Osteocyte (in vitro differentiated cells): Measurements from ENCODE around the gene CDH4. TPM values are rescaled to one million over a fixed set of nuclear protein-coding genes. Genes with fewer than 3 reads are reported as not detected.

Experiments
- DNase-seq: peaks from one replicate; pipeline ENCODE4 v3.0.0; 2021; ENCODE audit warnings: mixed read lengths; ENCODE audit not compliant: unreplicated experiment; ENCODE audit errors: extremely low spot score
- H3K27ac Mint-ChIP-seq: one replicate; pipeline ENCODE4 v1.8.0; 2021; ENCODE audit warnings: mild to moderate bottlenecking, mixed read lengths; ENCODE audit not compliant: unreplicated experiment
- H3K27me3 Mint-ChIP-seq: one replicate; pipeline ENCODE4 v1.8.0; 2021; ENCODE audit warnings: mixed read lengths; ENCODE audit not compliant: unreplicated experiment
- H3K36me3 Mint-ChIP-seq: one replicate; pipeline ENCODE4 v1.8.0; 2021; ENCODE audit warnings: mixed read lengths; ENCODE audit not compliant: unreplicated experiment
- H3K4me1 Mint-ChIP-seq: one replicate; pipeline ENCODE4 v1.8.0; 2021; ENCODE audit warnings: mixed read lengths; ENCODE audit not compliant: unreplicated experiment
- H3K4me3 Mint-ChIP-seq: one replicate; pipeline ENCODE4 v1.8.0; 2021; ENCODE audit warnings: mild to moderate bottlenecking, moderate library complexity, mixed read lengths; ENCODE audit not compliant: unreplicated experiment
- H3K9me3 Mint-ChIP-seq: one replicate; pipeline ENCODE4 v1.8.0; 2021; ENCODE audit warnings: mixed read lengths; ENCODE audit not compliant: unreplicated experiment
- CTCF ChIP-seq: fragments of 200-600 bp; sonication (generic); IDR thresholded peaks from 2 replicates; pipeline ENCODE4 v1.5.0; 2021; ENCODE audit warnings: antibody characterized with exemption, mild to moderate bottlenecking, moderate library complexity
- total RNA-seq: library from RNA; stranded (reverse); gene quantifications from 2 replicates; pipeline ENCODE4 v1.2.1, GENCODE V29; 2021

Gene CDH4
- total RNA-seq, 1 donor from 2014 or later = 1.3 TPM

DNA sequence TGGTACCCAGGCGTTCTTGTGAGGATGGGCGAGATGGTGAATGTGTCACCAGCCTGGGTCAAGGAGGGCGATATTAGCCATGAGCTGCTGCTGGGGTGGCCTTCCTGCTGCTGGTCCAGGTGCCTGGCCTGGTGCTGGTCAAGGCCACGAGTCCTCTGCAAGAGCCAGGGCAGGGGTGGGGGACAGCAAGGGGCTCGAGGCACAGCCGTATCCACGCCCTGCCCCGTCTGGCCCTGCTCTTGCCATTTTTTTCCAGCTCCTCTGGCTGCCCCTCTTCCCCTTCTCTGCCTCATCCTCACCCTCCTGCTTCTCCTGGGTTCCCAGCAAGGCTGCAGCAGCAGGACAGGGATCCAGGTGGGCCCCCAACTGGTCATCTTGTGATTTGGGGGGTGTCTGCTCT, 51.2 kb downstream of the CDH4 start:
- H3K27me3 Mint-ChIP-seq = no peaks in the 10 kb centered on the region
- no peak for TF ChIP-seq CTCF
- H3K27ac Mint-ChIP-seq = no peak overlapping the region
- H3K9me3 Mint-ChIP-seq = no peaks in the 10 kb centered on the region
- no peaks in the 10 kb centered on the region for H3K4me1 Mint-ChIP-seq
- no peak for DNase-seq
- no peaks in the 10 kb centered on the region for H3K36me3 Mint-ChIP-seq
- H3K4me3 Mint-ChIP-seq = no peak overlapping the region

DNA sequence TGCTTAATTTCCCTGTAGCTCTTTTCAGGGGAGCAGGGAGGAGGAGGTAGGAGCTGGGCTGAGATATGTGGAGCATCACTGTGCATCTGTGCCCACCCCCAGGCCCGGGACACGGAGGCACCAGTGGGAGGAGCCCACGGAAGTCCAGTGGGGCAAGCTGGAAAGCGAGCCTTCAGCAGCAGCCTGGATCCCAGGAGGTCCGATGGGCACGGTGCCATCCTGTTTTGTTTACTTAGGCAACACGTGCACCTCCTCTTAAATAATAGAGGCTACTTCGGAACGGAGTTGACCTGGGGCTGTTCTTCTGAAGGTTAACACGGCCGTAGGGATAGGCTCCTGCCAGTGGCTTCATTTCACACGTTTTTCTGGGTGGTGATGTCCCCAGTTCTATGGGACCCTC, 51.6 kb downstream of the CDH4 start:
- no peaks in the 10 kb centered on the region for H3K4me1 Mint-ChIP-seq
- no peak overlapping the region for H3K27ac Mint-ChIP-seq
- H3K9me3 Mint-ChIP-seq = no peaks in the 10 kb centered on the region
- H3K27me3 Mint-ChIP-seq = no peaks in the 10 kb centered on the region
- no peak for TF ChIP-seq CTCF
- no peak overlapping the region for H3K4me3 Mint-ChIP-seq
- no peaks in the 10 kb centered on the region for H3K36me3 Mint-ChIP-seq
- DNase-seq = no peak

- Mint-ChIP-seq H3K27ac (no peak overlapping the region), H3K4me1 (no peaks in the 10 kb centered on the region), H3K36me3 (no peaks in the 10 kb centered on the region), H3K9me3 (no peaks in the 10 kb centered on the region), H3K4me3 (no peak overlapping the region), H3K27me3 (no peaks in the 10 kb centered on the region)
- no peak for TF ChIP-seq CTCF
- no peak for DNase-seq
Observed at GRCh38 chr20:61304750-61305149, 52.7 kb downstream of the CDH4 start.

DNA sequence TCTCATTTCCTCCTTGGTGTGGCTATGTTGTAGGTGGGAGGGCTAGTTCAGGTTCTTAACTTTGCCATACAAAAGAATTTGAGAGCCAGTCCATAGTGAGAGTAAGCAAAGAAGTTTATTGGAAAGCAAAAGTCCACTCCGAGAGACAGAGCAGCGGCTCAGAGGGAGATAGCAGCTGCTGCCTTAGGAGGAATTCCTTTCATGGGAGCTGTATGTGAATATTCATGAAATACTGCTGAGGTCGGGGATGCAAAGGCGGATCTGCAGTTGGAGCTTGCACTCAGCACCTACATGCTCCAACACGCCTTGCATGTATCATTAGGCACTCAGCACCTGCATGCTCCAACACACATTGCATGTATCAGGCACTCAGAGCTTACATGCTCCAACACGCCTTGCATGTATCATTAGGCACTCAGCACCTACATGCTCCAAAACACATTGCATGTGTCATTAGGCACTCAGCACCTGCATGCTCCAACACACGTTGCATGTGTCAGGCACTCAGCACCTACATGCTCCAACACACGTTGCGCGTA, 54.9 kb downstream of the CDH4 start:
- H3K27ac Mint-ChIP-seq = no peak overlapping the region
- H3K27me3 Mint-ChIP-seq = no peaks in the 10 kb centered on the region
- TF ChIP-seq CTCF = no peak
- no peaks in the 10 kb centered on the region for H3K36me3 Mint-ChIP-seq
- H3K4me1 Mint-ChIP-seq = no peaks in the 10 kb centered on the region
- no peak overlapping the region for H3K4me3 Mint-ChIP-seq
- DNase-seq = no peak
- no peaks in the 10 kb centered on the region for H3K9me3 Mint-ChIP-seq

DNA sequence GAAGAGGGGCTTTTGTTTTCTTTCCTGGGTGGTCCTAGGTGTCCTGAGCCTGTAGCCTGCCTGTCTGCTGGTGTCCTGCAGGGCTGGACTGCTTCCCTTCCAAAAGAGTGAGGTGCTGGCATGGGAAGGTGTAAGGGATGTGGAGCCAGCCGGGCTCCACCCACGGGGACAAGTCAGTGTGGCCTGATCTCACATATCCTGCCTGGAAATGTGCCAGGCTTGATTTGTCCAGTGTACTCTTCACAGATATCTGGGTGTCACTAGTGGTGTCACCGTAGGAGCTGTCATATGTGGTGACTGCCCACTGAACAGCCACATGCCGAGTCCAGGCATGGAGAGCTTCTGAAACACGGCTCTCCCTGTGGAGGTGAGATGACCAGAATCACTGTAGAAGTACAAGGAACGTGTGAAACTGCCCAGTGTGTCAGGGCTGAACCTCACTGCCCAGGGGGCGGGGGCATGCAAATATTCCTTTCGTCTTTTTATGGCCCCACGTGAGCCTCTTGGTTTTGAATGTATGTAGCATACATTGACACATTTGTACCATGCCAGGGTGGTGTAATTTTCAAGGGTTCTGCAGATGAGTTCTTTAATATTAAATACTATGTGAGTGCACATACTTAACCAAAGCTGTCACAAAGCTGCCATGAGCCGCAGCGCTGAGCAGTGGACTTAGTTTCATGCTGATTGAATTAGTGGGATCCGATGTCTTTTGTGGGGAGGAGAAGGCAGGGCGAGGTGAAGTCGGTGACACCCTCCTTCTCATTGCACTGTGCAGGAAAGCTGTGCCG, 55.8 kb downstream of the CDH4 start:
- H3K27me3 Mint-ChIP-seq = no peaks in the 10 kb centered on the region
- H3K9me3 Mint-ChIP-seq = no peaks in the 10 kb centered on the region
- no peaks in the 10 kb centered on the region for H3K36me3 Mint-ChIP-seq
- no peak overlapping the region for H3K4me3 Mint-ChIP-seq
- no peak overlapping the region for H3K27ac Mint-ChIP-seq
- TF ChIP-seq CTCF = no peak
- DNase-seq = no peak
- H3K4me1 Mint-ChIP-seq = no peaks in the 10 kb centered on the region
